HL-60 (cell line): Measurements from ENCODE around the gene VAV2.

Source experiments
- DNase-seq, 2 experiments: peaks; one replicate each; pipeline ENCODE4 v3.0.0-alpha.2; 2010 to 2020; ENCODE audit warnings: low read depth in 1 of 2, low spot score in 1 of 2
- H3K27ac ChIP-seq: fragments of 250-450 bp; sonication (Bioruptor Pico); replicated peaks from 2 replicates; pipeline ENCODE4 v1.5.1; 2020; ENCODE audit warnings: mild to moderate bottlenecking, moderate library complexity
- H3K27me3 ChIP-seq: fragments of 250-450 bp; sonication (Bioruptor Pico); 2 replicates; pipeline ENCODE4 v1.5.1; 2021; ENCODE audit warnings: mild to moderate bottlenecking, moderate library complexity; ENCODE audit not compliant: insufficient read depth, poor library complexity, severe bottlenecking
- H3K4me3 ChIP-seq: replicated peaks from 2 replicates; pipeline ENCODE4 v1.5.1; 2011; ENCODE audit warnings: mild to moderate bottlenecking, control low read depth, low read length; ENCODE audit not compliant: insufficient read depth
- CTCF ChIP-seq: IDR thresholded peaks from one replicate; pipeline ENCODE4 v1.5.1; 2011; ENCODE audit warnings: low read length, control low read depth, inconsistent platforms; ENCODE audit not compliant: insufficient read depth
- GABPA ChIP-seq: IDR thresholded peaks from 2 replicates; pipeline ENCODE4 v1.6.1; 2012; ENCODE audit warnings: low read depth
- POLR2AphosphoS5 ChIP-seq: IDR thresholded peaks from 2 replicates; pipeline ENCODE4 v1.6.1; 2012; ENCODE audit warnings: low read depth
- SPI1 ChIP-seq: IDR thresholded peaks from 2 replicates; pipeline ENCODE4 v1.6.1; 2012; ENCODE audit warnings: low read depth, mild to moderate bottlenecking, borderline replicate concordance
- TF ChIP-seq, protein P1 (sequence below): IDR thresholded peaks from 2 replicates; pipeline ENCODE4 v1.6.1; 2012; ENCODE audit warnings: low read depth; ENCODE audit not compliant: insufficient replicate concordance

Gene VAV2

DNA sequence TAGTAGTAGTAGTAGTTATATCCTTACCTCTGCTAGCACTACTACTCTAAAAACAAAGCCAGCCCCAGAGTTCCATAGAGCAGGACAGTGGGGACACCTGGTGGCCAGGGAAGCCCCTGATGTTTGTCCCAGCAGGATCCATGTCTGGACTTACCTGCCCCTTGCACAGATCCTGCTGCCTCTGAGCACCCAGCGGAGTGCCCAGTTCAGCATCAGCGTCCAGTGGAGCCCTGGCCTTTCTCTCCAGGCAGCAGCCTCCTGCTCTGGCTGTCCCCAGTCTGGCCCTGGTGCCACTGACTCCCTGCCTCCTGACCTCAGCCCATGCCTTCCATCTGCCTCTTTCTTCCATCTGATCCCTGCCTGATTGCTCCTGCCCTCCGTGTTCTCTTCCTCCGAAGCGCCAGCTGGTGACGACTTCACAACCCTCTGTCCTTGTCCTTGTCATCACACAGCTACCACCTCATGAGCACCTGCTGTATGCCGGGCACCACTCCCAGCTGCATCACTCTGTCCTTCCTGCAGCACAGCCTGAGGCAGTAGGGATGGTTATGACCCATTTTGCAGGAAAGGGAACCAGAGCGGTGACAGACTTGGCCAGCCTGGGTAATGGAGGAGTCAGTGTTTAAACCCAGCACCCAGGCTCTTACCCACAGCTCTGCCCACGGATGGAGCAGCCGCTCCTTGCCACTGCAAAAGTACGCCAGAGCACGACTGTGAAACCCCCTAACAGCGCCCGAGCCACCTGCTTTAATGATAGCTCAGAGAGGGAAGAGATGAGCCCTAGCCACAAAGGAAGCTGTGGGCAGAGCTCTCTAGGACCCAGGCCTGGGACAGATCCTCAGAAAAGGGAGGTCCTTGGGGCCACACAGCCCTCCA is 265.5 kb downstream of the VAV2 start:
- TF ChIP-seq GABPA (no peak), SPI1 (no peak), CTCF (peak; percentile 26)
- TF ChIP-seq, protein P1, sequence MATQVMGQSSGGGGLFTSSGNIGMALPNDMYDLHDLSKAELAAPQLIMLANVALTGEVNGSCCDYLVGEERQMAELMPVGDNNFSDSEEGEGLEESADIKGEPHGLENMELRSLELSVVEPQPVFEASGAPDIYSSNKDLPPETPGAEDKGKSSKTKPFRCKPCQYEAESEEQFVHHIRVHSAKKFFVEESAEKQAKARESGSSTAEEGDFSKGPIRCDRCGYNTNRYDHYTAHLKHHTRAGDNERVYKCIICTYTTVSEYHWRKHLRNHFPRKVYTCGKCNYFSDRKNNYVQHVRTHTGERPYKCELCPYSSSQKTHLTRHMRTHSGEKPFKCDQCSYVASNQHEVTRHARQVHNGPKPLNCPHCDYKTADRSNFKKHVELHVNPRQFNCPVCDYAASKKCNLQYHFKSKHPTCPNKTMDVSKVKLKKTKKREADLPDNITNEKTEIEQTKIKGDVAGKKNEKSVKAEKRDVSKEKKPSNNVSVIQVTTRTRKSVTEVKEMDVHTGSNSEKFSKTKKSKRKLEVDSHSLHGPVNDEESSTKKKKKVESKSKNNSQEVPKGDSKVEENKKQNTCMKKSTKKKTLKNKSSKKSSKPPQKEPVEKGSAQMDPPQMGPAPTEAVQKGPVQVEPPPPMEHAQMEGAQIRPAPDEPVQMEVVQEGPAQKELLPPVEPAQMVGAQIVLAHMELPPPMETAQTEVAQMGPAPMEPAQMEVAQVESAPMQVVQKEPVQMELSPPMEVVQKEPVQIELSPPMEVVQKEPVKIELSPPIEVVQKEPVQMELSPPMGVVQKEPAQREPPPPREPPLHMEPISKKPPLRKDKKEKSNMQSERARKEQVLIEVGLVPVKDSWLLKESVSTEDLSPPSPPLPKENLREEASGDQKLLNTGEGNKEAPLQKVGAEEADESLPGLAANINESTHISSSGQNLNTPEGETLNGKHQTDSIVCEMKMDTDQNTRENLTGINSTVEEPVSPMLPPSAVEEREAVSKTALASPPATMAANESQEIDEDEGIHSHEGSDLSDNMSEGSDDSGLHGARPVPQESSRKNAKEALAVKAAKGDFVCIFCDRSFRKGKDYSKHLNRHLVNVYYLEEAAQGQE = no peak

DNA sequence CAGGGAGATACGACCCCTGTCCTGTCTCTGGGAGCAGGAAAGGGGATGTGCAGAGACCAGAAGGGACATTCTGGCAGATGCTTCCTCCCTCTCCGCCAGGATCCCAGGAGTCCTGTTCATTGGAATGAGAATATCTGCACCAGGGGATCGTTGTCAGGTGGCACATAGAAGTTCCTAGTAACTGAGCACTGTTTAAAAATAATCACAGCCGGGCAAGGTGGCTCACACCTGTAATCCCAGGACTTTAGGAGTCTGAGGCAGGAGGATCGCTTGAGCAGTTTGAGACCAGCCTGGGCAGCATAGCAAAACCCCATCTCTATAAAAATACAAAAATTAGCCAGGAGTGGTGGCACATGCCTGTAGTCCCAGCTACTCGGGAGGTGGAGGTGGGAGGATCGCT is 266.2 kb downstream of the VAV2 start:
- no peak overlapping the region for H3K4me3 ChIP-seq
- H3K27me3 ChIP-seq = peaks cover 3% of the 10 kb centered on the region
- no peak overlapping the region for H3K27ac ChIP-seq
- DNase-seq = no peak
- TF ChIP-seq CTCF (no peak), SPI1 (no peak), POLR2AphosphoS5 (no peak), GABPA (no peak)
- TF ChIP-seq, protein P1 = no peak

More for the DNA sequence above, 265.5 kb downstream of the VAV2 start:
- no peak overlapping the region for H3K27ac ChIP-seq
- H3K27me3 ChIP-seq = peaks cover 3% of the 10 kb centered on the region
- no peak overlapping the region for H3K4me3 ChIP-seq
- DNase-seq = peak in 1 of 2 experiments; percentile 22

- no peak overlapping the region for H3K27ac ChIP-seq
- TF ChIP-seq POLR2AphosphoS5 = no peak
- TF ChIP-seq, protein P1 = no peak
- no peak for TF ChIP-seq CTCF
- no peak for TF ChIP-seq GABPA
- TF ChIP-seq SPI1 = no peak
- H3K4me3 ChIP-seq = no peak overlapping the region
- DNase-seq = no peak
- H3K27me3 ChIP-seq = no peaks in the 10 kb centered on the region
These were observed 273.4 kb downstream of the VAV2 start for GRCh38 chr9:133718563-133719315.
